Left lung (tissue), 10 donors: ENCODE measurements around the gene MBNL1. TPM values are rescaled to one million over a fixed set of nuclear protein-coding genes. Genes with fewer than 3 reads are reported as not detected.

ENCODE experiments used
- ATAC-seq: fragments of 200-7000 bp; cut with Tn5 transposase; one replicate; pipeline ENCODE4 v1.9.1; 2020; ENCODE audit warnings: moderate library complexity
- DNase-seq, 4 donors: peaks; one replicate each; pipeline ENCODE4 v3.0.0-alpha.2; 2013 to 2020
- H3K27ac ChIP-seq, 2 donors: fragments of 200-600 bp; sonication (generic) in 1 of 2; one replicate each; pipeline versions ENCODE4 v1.5.0 to v1.8.0; 2020 to 2021
- H3K27me3 ChIP-seq, 2 donors: fragments of 200-600 bp; sonication (generic) in 1 of 2; one replicate each; pipeline versions ENCODE4 v1.5.0 to v1.8.0; 2020 to 2021
- H3K36me3 ChIP-seq, 2 donors: fragments of 200-600 bp; sonication (generic) in 1 of 2; one replicate each; pipeline versions ENCODE4 v1.5.0 to v1.8.0; 2020 to 2021
- H3K4me1 ChIP-seq, 2 donors: fragments of 200-600 bp; one replicate each; pipeline ENCODE4 v1.8.0; 2021
- H3K4me3 ChIP-seq, 2 donors: fragments of 200-600 bp; sonication (generic) in 1 of 2; one replicate each; pipeline versions ENCODE4 v1.5.0 to v1.8.0; 2020 to 2021; ENCODE audit warnings: mild to moderate bottlenecking in 1 of 2
- H3K9me3 ChIP-seq, 2 donors: fragments of 200-600 bp; sonication (generic) in 1 of 2; one replicate each; pipeline versions ENCODE4 v1.5.0 to v1.8.0; 2020 to 2021
- CTCF ChIP-seq, 2 donors: fragments of 200-600 bp; sonication (generic) in 1 of 2; IDR thresholded peaks; one replicate each; pipeline versions ENCODE4 v1.5.0 to v1.8.0; 2021; ENCODE audit warnings: antibody characterized with exemption in 2 of 2
- intact Hi-C, 2 donors: fragments of 100-400 bp; cut with DNase I; formaldehyde crosslinking; loops; one replicate each; pipeline versions ENCODE4 v1.11.2 to v1.14.2; 2022
- polyA plus RNA-seq, 6 donors: library from polyadenylated mRNA; unstranded; fragments of 120-200 nt; gene quantifications; one replicate each; pipeline ENCODE4 v1.2.1, GENCODE V29; 2013; ENCODE audit not compliant: insufficient read length in 6 of 6
- total RNA-seq, 2 donors: library from RNA; stranded (reverse); fragmentation: NEBNext Ultra II Directional; extraction: Animal tissue kit (Norgen Biotek cat#: 25700); gene quantifications; one replicate each; pipeline ENCODE4 v1.2.1, GENCODE V29; 2021
- donor health status: DM: no; HTN: yes; CAD: no.
- donor health status: DM: no; HTN: no; CAD: no.

MBNL1 gene
- total and polyA plus RNA-seq, 8 donors: 92.3 to 246 (median 109) TPM

- Histone ChIP-seq H3K27me3 (no peaks in the 10 kb centered on the region), H3K9me3 (no peaks in the 10 kb centered on the region), H3K27ac (no peak overlapping the region), H3K36me3 (peaks cover 0 to 57% of the 10 kb centered on the region in 2 donors), H3K4me1 (peaks cover 3 to 68% of the 10 kb centered on the region in 2 donors), H3K4me3 (no peak overlapping the region)
- ATAC-seq (no peak), DNase-seq (no peak)
- intact Hi-C loops: loop anchor here in 1 of 2 donors (10.0 kb wide), 1 partner anchor 262 kb away; no protein-coding TSS in a partner anchor
- TF ChIP-seq CTCF (IDR thresholded peaks at IDR 0.05): no peak
These were observed 177.8 kb downstream of the MBNL1 start for GRCh38 chr3:152446495-152446894.

GRCh38 chr3:152447511-152447910 lies 178.8 kb downstream of the MBNL1 start:
- ATAC-seq: peak; percentile 10
- no peaks in the 10 kb centered on the region for H3K9me3 ChIP-seq
- no peak for DNase-seq
- H3K27ac ChIP-seq: peak overlapping the region; percentile 47 to 53
- H3K36me3 ChIP-seq: peaks cover 0 to 67% of the 10 kb centered on the region in 2 donors
- no peak overlapping the region for H3K4me3 ChIP-seq
- peaks cover 3 to 69% of the 10 kb centered on the region in 2 donors for H3K4me1 ChIP-seq
- intact Hi-C loops: loop anchor here in 1 of 2 donors (10.0 kb wide), 1 partner anchor 263 kb away; no protein-coding TSS in a partner anchor
- no peaks in the 10 kb centered on the region for H3K27me3 ChIP-seq
- TF ChIP-seq CTCF (IDR thresholded peaks at IDR 0.05): no peak

- peaks cover 3 to 63% of the 10 kb centered on the region in 2 donors for H3K4me1 ChIP-seq
- no peak for DNase-seq
- intact Hi-C loops: loop anchor here in 1 of 2 donors (10.0 kb wide), 1 partner anchor 263 kb away; no protein-coding TSS in a partner anchor
- no peaks in the 10 kb centered on the region for H3K9me3 ChIP-seq
- peaks cover 0 to 72% of the 10 kb centered on the region in 2 donors for H3K36me3 ChIP-seq
- ATAC-seq: peak; percentile 6
- no peak overlapping the region for H3K4me3 ChIP-seq
- H3K27ac ChIP-seq: peak overlapping the region; percentile 47 to 53
- no peaks in the 10 kb centered on the region for H3K27me3 ChIP-seq
- TF ChIP-seq CTCF (IDR thresholded peaks at IDR 0.05): no peak
These were observed 179.4 kb downstream of the MBNL1 start for GRCh38 chr3:152448091-152448490.

- H3K27me3 ChIP-seq: no peaks in the 10 kb centered on the region
- peak; percentile 88 for ATAC-seq
- no peak overlapping the region for H3K27ac ChIP-seq
- DNase-seq: peak in 1 of 4 donors; percentile 54
- TF ChIP-seq CTCF (IDR thresholded peaks at IDR 0.05): no peak
- H3K36me3 ChIP-seq: peaks cover 0 to 85% of the 10 kb centered on the region in 2 donors
- no peak overlapping the region for H3K4me3 ChIP-seq
- intact Hi-C loops: no loop called here
- H3K9me3 ChIP-seq: no peaks in the 10 kb centered on the region
- H3K4me1 ChIP-seq: peaks cover 0 to 26% of the 10 kb centered on the region in 2 donors
These were observed 183.6 kb downstream of the MBNL1 start for GRCh38 chr3:152452318-152452717.

GRCh38 chr3:152454076-152454875 lies 185.5 kb downstream of the MBNL1 start:
- intact Hi-C loops: no loop called here
- no peaks in the 10 kb centered on the region for H3K27me3 ChIP-seq
- ATAC-seq (no peak), DNase-seq (no peak)
- no peak for TF ChIP-seq CTCF (IDR thresholded peaks at IDR 0.05)
- H3K36me3 ChIP-seq: peaks cover 0 to 84% of the 10 kb centered on the region in 2 donors
- H3K4me1 ChIP-seq: peaks cover 0 to 25% of the 10 kb centered on the region in 2 donors
- H3K27ac ChIP-seq: peak overlapping the region in 1 of 2 donors; percentile 34
- H3K9me3 ChIP-seq: no peaks in the 10 kb centered on the region
- no peak overlapping the region for H3K4me3 ChIP-seq
